SK-N-SH treated with all-trans-retinoic acid at 6 μM for 48 hours (cell line): ENCODE data around the gene TNNI2.

Experiments
- ATAC-seq: fragments of 200-7000 bp; cut with Tn5 transposase; 3 replicates; pipeline ENCODE4 v1.9.1; 2020; ENCODE audit warnings: mild to moderate bottlenecking, moderate library complexity
- ARNTL ChIP-seq: fragments of 450-650 bp; formaldehyde crosslinking; IDR thresholded peaks from 2 replicates; pipeline ENCODE4 v1.5.0; 2020; ENCODE audit warnings: low read depth, mild to moderate bottlenecking, moderate library complexity, borderline replicate concordance
- BACH2 ChIP-seq: fragments of 250-450 bp; sonication (Bioruptor Pico); IDR thresholded peaks from 2 replicates; pipeline ENCODE4 v1.9.0; 2021; ENCODE audit warnings: mild to moderate bottlenecking, borderline replicate concordance
- CSDC2 ChIP-seq: fragments of 250-450 bp; sonication (Bioruptor Pico); IDR thresholded peaks from 2 replicates; pipeline ENCODE4 v1.5.0; 2020; ENCODE audit warnings: mild to moderate bottlenecking, moderate library complexity
- CSRNP3 ChIP-seq: fragments of 250-450 bp; sonication (Bioruptor Pico); IDR thresholded peaks from 2 replicates; pipeline ENCODE4 v1.5.1; 2021; ENCODE audit warnings: mild to moderate bottlenecking, moderate library complexity
- GLIS3 ChIP-seq: fragments of 250-450 bp; sonication (Bioruptor Pico); IDR thresholded peaks from 2 replicates; pipeline ENCODE4 v1.5.0; 2020; ENCODE audit warnings: mild to moderate bottlenecking, moderate library complexity
- ISL1 ChIP-seq: fragments of 250-450 bp; sonication (Bioruptor Pico); IDR thresholded peaks from 2 replicates; pipeline ENCODE4 v2.1.2; 2022; ENCODE audit warnings: mild to moderate bottlenecking, moderate library complexity
- OSR1 ChIP-seq: fragments of 250-450 bp; sonication (Bioruptor Pico); IDR thresholded peaks from 2 replicates; pipeline ENCODE4 v1.8.0; 2022; ENCODE audit warnings: moderate library complexity, mild to moderate bottlenecking, inconsistent platforms
- POU6F1 ChIP-seq: fragments of 250-450 bp; sonication (Bioruptor Pico); IDR thresholded peaks from 2 replicates; pipeline ENCODE4 v1.8.0; 2021; ENCODE audit warnings: low read depth, mild to moderate bottlenecking, moderate library complexity, borderline replicate concordance
- PPARA ChIP-seq: fragments of 250-450 bp; sonication (Bioruptor Pico); IDR thresholded peaks from 2 replicates; pipeline ENCODE4 v1.5.0; 2020; ENCODE audit warnings: mild to moderate bottlenecking, borderline replicate concordance
- RARB ChIP-seq: fragments of 250-450 bp; sonication (Bioruptor Pico); IDR thresholded peaks from 2 replicates; pipeline ENCODE4 v1.8.0; 2021; ENCODE audit warnings: mild to moderate bottlenecking, moderate library complexity
- SNAI2 ChIP-seq: fragments of 250-450 bp; sonication (Bioruptor Pico); IDR thresholded peaks from 2 replicates; pipeline ENCODE4 v1.5.0; 2020; ENCODE audit warnings: mild to moderate bottlenecking, moderate library complexity
- TCF4 ChIP-seq: fragments of 250-450 bp; sonication (Bioruptor Pico); IDR thresholded peaks from 2 replicates; pipeline ENCODE4 v1.8.0; 2021; ENCODE audit warnings: mild to moderate bottlenecking, moderate library complexity, borderline replicate concordance
- TOX ChIP-seq: fragments of 250-450 bp; sonication (Bioruptor Pico); IDR thresholded peaks from 2 replicates; pipeline ENCODE4 v1.8.0; 2021; ENCODE audit warnings: mild to moderate bottlenecking, moderate library complexity, borderline replicate concordance
- ZC3H10 ChIP-seq: fragments of 250-450 bp; sonication (Bioruptor Pico); IDR thresholded peaks from 2 replicates; pipeline ENCODE4 v1.5.1; 2021; ENCODE audit warnings: mild to moderate bottlenecking, moderate library complexity
- ZFP3 ChIP-seq: fragments of 250-450 bp; sonication (Bioruptor Pico); IDR thresholded peaks from 2 replicates; pipeline ENCODE4 v1.5.0; 2020; ENCODE audit warnings: mild to moderate bottlenecking, moderate library complexity
- ZFP30 ChIP-seq: fragments of 450-650 bp; formaldehyde crosslinking; IDR thresholded peaks from 2 replicates; pipeline ENCODE4 v1.5.0; 2022; ENCODE audit warnings: mild to moderate bottlenecking, moderate library complexity
- ZNF565 ChIP-seq: fragments of 450-650 bp; formaldehyde crosslinking; conservative IDR thresholded peaks from 2 replicates; pipeline ENCODE4 v1.5.0; 2020; ENCODE audit warnings: low read depth, mild to moderate bottlenecking, moderate library complexity
- ZNF70 ChIP-seq: fragments of 450-650 bp; formaldehyde crosslinking; IDR thresholded peaks from 2 replicates; pipeline ENCODE4 v1.5.0; 2020; ENCODE audit warnings: mild to moderate bottlenecking, moderate library complexity
- ZNF8 ChIP-seq: fragments of 450-650 bp; formaldehyde crosslinking; IDR thresholded peaks from 2 replicates; pipeline ENCODE4 v1.5.0; 2020; ENCODE audit warnings: mild to moderate bottlenecking, moderate library complexity
- TF ChIP-seq, protein P1 (sequence below): fragments of 250-450 bp; sonication (Bioruptor Pico); IDR thresholded peaks from 2 replicates; pipeline ENCODE4 v1.8.0; 2020; ENCODE audit warnings: mild to moderate bottlenecking, moderate library complexity, borderline replicate concordance
- TF ChIP-seq, protein P2 (sequence below): fragments of 250-450 bp; sonication (Bioruptor Pico); IDR thresholded peaks from 2 replicates; pipeline ENCODE4 v1.5.1; 2020; ENCODE audit warnings: low read depth, mild to moderate bottlenecking, moderate library complexity

TNNI2 gene

GRCh38 chr11:1832920-1833295, 5.9 kb upstream of the TNNI2 start (continued):
- TF ChIP-seq CSDC2 (no peak), TOX (no peak), PPARA (CRISPR knock-in tag) (no peak), ZNF70 (CRISPR knock-in tag) (no peak), SNAI2 (no peak), OSR1 (no peak), RARB (CRISPR knock-in tag) (no peak)

GRCh38 chr11:1834062-1834610, 4.6 kb upstream of the TNNI2 start:
- no peak for ATAC-seq

GRCh38 chr11:1834779-1835670, 3.8 kb upstream of the TNNI2 start, which contains the start of gene SYT8:
Gene SYT8 (plus strand): TSS chr11:1834990. CDS start chr11:1835106, 116 bp downstream.
- no peak for TF ChIP-seq POU6F1
- TF ChIP-seq, protein P1, sequence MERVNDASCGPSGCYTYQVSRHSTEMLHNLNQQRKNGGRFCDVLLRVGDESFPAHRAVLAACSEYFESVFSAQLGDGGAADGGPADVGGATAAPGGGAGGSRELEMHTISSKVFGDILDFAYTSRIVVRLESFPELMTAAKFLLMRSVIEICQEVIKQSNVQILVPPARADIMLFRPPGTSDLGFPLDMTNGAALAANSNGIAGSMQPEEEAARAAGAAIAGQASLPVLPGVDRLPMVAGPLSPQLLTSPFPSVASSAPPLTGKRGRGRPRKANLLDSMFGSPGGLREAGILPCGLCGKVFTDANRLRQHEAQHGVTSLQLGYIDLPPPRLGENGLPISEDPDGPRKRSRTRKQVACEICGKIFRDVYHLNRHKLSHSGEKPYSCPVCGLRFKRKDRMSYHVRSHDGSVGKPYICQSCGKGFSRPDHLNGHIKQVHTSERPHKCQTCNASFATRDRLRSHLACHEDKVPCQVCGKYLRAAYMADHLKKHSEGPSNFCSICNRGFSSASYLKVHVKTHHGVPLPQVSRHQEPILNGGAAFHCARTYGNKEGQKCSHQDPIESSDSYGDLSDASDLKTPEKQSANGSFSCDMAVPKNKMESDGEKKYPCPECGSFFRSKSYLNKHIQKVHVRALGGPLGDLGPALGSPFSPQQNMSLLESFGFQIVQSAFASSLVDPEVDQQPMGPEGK (CRISPR knock-in tag), result no peak
- no peak for TF ChIP-seq ZFP30
- no peak for TF ChIP-seq TOX
- TF ChIP-seq TCF4 (CRISPR knock-in tag), result no peak
- no peak for TF ChIP-seq CSRNP3 (CRISPR knock-in tag)
- no peak for TF ChIP-seq SNAI2
- no peak for TF ChIP-seq ZNF8 (CRISPR knock-in tag)
- ATAC-seq, result no peak

More at GRCh38 chr11:1834062-1834610, 4.6 kb upstream of the TNNI2 start:
- TF ChIP-seq RARB (CRISPR knock-in tag) (no peak), ZC3H10 (CRISPR knock-in tag) (no peak), ZNF8 (CRISPR knock-in tag) (no peak), PPARA (CRISPR knock-in tag) (no peak), ISL1 (CRISPR knock-in tag) (no peak), POU6F1 (no peak), ZNF70 (CRISPR knock-in tag) (no peak), ZFP3 (CRISPR knock-in tag) (no peak), ARNTL (CRISPR knock-in tag) (no peak), CSDC2 (no peak), BACH2 (CRISPR knock-in tag) (no peak), ZNF565 (CRISPR knock-in tag) (no peak), OSR1 (no peak), CSRNP3 (CRISPR knock-in tag) (no peak), TOX (no peak), GLIS3 (no peak)
- TF ChIP-seq, protein P1 (CRISPR knock-in tag), result no peak
- TF ChIP-seq, protein P2, sequence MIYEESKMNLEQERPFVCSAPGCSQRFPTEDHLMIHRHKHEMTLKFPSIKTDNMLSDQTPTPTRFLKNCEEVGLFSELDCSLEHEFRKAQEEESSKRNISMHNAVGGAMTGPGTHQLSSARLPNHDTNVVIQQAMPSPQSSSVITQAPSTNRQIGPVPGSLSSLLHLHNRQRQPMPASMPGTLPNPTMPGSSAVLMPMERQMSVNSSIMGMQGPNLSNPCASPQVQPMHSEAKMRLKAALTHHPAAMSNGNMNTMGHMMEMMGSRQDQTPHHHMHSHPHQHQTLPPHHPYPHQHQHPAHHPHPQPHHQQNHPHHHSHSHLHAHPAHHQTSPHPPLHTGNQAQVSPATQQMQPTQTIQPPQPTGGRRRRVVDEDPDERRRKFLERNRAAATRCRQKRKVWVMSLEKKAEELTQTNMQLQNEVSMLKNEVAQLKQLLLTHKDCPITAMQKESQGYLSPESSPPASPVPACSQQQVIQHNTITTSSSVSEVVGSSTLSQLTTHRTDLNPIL (CRISPR knock-in tag), result no peak
- TF ChIP-seq, all 23 proteins: peak for 0
